Activated CD4-positive, alpha-beta memory T cell treated with anti-CD3 and anti-CD28 coated beads, Interleukin-2, amount 10 ng/mL, durations not matched to agents 7 days and 5 days (primary cell): ENCODE measurements around the gene ANAPC2. TPM values are rescaled to one million over a fixed set of nuclear protein-coding genes. Genes with fewer than 3 reads are reported as not detected.

ENCODE experiments used
- CTCF ChIA-PET: fragments of 350-600 bp; sonication (Branson Sonifier 250); formaldehyde crosslinking; loops from one replicate; lab custom pipeline; 2021; ENCODE audit warnings: antibody characterized with exemption, inconsistent platforms; lab: Charles Lee
- POLR2A ChIA-PET: fragments of 350-600 bp; sonication (Branson Sonifier 250); formaldehyde crosslinking; loops from one replicate; lab custom pipeline; 2021; ENCODE audit warnings: antibody characterized with exemption; lab: Charles Lee
- DNase-seq: peaks from one replicate; pipeline ENCODE4 v3.0.0-alpha.2; 2020
- H3K27ac Mint-ChIP-seq: one replicate; pipeline ENCODE4 v1.8.0; 2021; ENCODE audit warnings: mild to moderate bottlenecking, mixed read lengths
- H3K27me3 Mint-ChIP-seq: one replicate; pipeline ENCODE4 v1.8.0; 2021; ENCODE audit warnings: mixed read lengths
- H3K36me3 Mint-ChIP-seq: one replicate; pipeline ENCODE4 v1.8.0; 2021; ENCODE audit warnings: low read depth, mixed read lengths
- H3K4me1 Mint-ChIP-seq: one replicate; pipeline ENCODE4 v1.8.0; 2021; ENCODE audit warnings: mixed read lengths
- H3K4me3 Mint-ChIP-seq: one replicate; pipeline ENCODE4 v1.8.0; 2021; ENCODE audit warnings: mild to moderate bottlenecking, mixed read lengths
- H3K9me3 Mint-ChIP-seq: one replicate; pipeline ENCODE4 v1.8.0; 2021; ENCODE audit warnings: mixed read lengths
- total RNA-seq, 2 experiments: library from RNA; stranded (reverse); gene quantifications; one replicate each; pipeline ENCODE4 v1.2.3, GENCODE V29; 2021

The ANAPC2 gene
- total RNA-seq, 2 experiments from 2014 or later, result 53.3 to 57.8 TPM

DNA sequence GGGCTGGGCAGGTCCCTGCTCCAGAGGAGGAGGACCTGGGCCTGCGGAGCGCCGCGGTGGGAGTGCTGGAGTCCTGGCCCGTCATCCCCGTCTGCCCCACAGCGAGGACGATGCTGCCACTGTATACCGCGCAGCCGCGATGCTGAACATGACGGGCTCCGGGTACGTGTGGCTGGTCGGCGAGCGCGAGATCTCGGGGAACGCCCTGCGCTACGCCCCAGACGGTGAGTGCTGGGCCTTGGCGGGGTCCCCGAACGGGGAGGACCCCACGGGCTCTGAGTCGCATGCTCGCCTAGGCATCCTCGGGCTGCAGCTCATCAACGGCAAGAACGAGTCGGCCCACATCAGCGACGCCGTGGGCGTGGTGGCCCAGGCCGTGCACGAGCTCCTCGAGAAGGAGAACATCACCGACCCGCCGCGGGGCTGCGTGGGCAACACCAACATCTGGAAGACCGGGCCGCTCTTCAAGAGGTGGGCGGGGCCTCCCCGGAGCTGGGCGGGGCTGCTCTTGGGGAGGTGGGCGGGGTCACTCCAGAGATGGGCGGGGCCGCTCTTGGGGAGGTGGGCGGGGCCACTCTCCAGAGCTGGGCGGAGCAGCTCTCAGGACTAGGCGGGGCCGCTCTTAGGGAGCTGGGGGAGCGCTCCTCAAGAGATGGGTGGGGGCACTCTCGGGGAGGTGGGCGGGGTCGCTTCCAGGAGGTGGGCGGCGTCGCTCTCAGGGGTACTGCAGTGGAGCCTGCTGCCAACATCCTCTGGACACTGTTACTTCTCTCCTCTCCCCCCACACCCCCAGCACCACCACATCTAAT lies 31.6 kb downstream of the ANAPC2 start:
- Mint-ChIP-seq H3K4me1 (peaks cover 23% of the 10 kb centered on the region), H3K9me3 (no peaks in the 10 kb centered on the region), H3K27ac (no peak overlapping the region), H3K27me3 (peaks cover 25% of the 10 kb centered on the region), H3K4me3 (peak overlapping the region; percentile 51), H3K36me3 (no peaks in the 10 kb centered on the region)
- DNase-seq, result peak; percentile 67
- CTCF ChIA-PET, result interaction anchor here (0.7 kb wide), 2 partner anchors 85 to 315 kb away, joined by 3 read pairs; partner anchors contain the start of gene AJM1
- POLR2A ChIA-PET, result interaction anchor here (0.8 to 2.6 kb wide), 3 partner anchors 26 to 47 kb away, joined by 3 to 9 read pairs (median 5); no protein-coding TSS in a partner anchor

DNA sequence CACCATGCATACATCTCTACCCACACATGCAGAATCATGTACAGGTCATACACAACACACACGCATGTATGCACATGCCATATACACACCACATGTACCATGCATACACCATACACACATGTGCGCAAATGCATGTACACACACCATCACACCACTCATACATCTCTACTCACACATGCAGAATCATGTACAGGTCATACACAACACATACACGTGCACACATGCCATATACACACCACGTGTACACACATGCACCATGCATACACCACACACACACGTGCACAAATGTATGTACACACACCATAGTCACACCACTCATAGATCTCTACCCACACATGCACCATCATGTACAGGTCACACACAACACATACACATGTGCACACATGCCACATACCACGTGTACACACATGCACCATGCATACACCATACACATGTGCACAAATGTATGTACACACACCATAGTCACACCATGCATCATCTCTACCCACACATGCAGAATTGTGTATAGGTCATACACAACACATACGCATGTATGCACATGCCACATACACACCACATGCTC lies 35.4 kb downstream of the ANAPC2 start:
- no peak overlapping the region for H3K27ac Mint-ChIP-seq
- no peaks in the 10 kb centered on the region for H3K36me3 Mint-ChIP-seq
- peaks cover 15% of the 10 kb centered on the region for H3K4me1 Mint-ChIP-seq
- H3K4me3 Mint-ChIP-seq, result no peak overlapping the region
- CTCF ChIA-PET, result no interaction called here
- no peak for DNase-seq
- POLR2A ChIA-PET, result no interaction called here
- H3K27me3 Mint-ChIP-seq, result peaks cover 10% of the 10 kb centered on the region
- H3K9me3 Mint-ChIP-seq, result no peaks in the 10 kb centered on the region

DNA sequence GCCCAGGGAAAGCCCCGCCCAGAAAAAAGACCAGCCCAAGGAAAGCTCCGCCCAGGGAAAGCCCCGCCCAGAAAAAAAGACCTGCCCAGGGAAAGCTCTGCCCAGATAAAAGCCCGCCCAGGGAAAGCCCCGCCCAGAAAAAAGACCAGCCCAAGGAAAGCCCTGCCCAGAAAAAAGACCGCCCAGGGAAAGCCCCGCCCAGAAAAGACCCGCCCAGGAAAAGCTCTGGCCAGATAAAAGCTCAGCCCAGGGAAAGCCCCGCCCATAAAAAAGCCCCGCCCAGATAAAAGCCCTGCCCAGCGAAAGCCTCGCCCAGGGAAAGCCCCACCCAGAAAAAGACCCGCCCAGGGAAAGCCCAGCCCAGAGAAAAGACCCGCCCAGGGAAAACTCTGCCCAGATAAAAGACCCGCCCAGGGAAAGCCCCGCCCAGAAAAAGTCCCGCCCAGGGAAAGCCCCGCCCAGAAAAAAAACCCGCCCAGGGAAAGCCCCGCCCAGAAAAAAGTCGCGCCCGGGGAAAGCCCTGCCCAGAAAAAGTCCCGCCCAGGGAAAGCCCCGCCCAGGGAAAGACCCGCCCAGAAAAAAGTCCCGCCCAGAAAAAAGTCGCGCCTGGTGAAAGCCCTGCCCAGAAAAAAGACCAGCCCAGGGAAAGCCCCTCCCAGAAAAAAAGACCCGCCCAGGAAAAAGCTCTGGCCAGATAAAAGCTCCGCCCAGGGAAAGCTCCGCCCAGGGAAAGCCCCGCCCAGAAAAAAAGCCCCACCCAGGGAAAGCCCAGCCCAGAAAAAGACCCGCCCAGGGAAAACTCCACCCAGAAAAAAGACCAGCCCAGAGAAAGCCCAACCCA lies 37.5 kb downstream of the ANAPC2 start:
- Mint-ChIP-seq H3K4me3 (no peak overlapping the region), H3K27ac (no peak overlapping the region), H3K9me3 (no peaks in the 10 kb centered on the region), H3K4me1 (peaks cover 3% of the 10 kb centered on the region), H3K27me3 (peaks cover 4% of the 10 kb centered on the region), H3K36me3 (no peaks in the 10 kb centered on the region)
- CTCF ChIA-PET, result interaction anchor here (1.5 kb wide), 1 partner anchor 83 kb away, joined by 3 read pairs; no protein-coding TSS in a partner anchor
- peak; percentile 61 for DNase-seq
- POLR2A ChIA-PET, result interaction anchor here (0.7 to 1.3 kb wide), 3 partner anchors 20 to 359 kb away, joined by 3 to 4 read pairs (median 3); partner anchors contain the start of genes NDOR1 and TMEM203

DNA sequence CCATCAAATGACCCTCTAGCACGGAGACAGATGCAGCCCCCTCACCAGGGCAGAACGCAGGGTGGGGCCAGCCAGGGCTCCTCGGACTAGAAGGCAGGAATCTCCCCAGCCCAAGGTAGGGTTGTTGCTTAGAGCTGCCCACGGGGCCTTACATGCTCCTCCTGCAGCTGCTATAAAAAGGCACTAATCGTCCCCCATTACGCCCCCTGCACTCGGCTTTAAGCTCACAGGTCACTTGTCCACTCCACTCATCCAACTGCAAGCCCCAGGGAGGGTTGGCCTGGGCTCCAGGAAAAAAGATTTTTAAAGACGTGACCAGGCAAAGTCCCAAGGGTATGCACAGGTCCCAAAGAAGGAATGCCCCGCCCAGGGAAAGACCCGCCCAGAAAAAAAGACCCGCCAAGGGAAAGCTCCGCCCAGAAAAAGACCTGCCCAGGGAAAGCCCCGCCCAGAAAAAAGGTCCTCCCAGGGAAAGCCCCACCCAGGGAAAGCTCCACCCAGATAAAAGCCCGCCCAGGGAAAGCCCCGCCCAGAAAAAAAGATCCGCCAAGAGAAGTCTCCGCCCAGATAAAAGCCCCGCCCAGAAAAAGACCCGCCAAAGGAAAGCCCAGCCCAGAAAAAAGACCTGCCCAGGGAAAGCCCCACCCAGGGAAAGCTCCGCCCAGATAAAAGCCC lies 38.3 kb downstream of the ANAPC2 start:
- Mint-ChIP-seq H3K27me3 (peaks cover under 1% of the 10 kb centered on the region), H3K4me1 (peaks cover 3% of the 10 kb centered on the region), H3K36me3 (no peaks in the 10 kb centered on the region), H3K27ac (no peak overlapping the region), H3K9me3 (no peaks in the 10 kb centered on the region), H3K4me3 (no peak overlapping the region)
- POLR2A ChIA-PET, result interaction anchor here (1.3 kb wide), 1 partner anchor 55 kb away, joined by 4 read pairs; the partner anchor contains the start of genes NDOR1 and TMEM203
- no peak for DNase-seq
- CTCF ChIA-PET, result interaction anchor here (1.5 kb wide), 1 partner anchor 82 kb away, joined by 3 read pairs; no protein-coding TSS in a partner anchor

DNA sequence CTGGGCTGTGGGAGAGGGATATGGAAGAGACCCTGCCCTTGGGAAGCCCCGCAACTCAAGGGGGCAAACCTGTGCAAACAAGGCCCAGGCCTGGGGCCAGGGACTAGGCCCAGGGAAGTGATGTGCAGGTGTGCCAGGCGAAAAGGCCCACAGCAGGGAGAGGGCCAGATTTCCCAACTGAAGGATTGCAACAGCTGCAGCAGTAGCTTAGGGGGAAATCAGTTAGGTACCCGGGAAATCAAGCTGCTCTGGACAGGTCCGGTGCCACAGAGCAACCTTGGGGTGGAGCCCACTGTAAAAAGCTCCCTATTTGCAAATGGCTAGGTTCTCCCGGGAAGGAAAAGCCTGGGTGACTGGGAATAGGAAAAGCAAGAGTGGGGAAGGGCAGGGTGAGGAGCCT lies 39.0 kb downstream of the ANAPC2 start:
- ChIA-PET CTCF (no interaction called here), POLR2A (interaction anchor here (1.0 kb wide), 1 partner anchor 93 kb away, joined by 3 read pairs; no protein-coding TSS in a partner anchor)
- H3K27ac Mint-ChIP-seq, result no peak overlapping the region
- H3K9me3 Mint-ChIP-seq, result no peaks in the 10 kb centered on the region
- H3K27me3 Mint-ChIP-seq, result no peaks in the 10 kb centered on the region
- H3K36me3 Mint-ChIP-seq, result no peaks in the 10 kb centered on the region
- H3K4me3 Mint-ChIP-seq, result no peak overlapping the region
- DNase-seq, result no peak
- H3K4me1 Mint-ChIP-seq, result peaks cover 3% of the 10 kb centered on the region

DNA sequence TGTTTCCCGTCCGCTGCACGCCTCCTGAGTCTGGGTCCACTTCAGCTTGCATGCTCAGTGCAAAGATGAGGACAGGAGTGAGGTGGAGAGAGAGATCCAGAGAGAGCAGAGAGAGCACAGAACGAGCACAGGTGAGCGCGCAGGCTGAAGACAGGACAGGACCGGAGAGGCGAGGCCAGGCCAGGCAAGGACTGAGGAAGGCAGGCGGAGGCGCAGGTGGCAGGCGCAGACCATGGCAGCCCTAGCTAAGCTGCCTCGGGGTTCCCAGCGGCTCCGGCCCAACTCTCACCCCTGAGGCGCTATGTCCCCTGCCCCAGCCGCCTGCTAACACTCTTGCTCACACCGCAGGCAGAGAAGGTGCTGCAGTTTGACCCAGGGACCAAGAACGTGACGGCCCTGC lies 39.7 kb downstream of the ANAPC2 start:
- H3K4me1 Mint-ChIP-seq, result peaks cover 3% of the 10 kb centered on the region
- no peak overlapping the region for H3K27ac Mint-ChIP-seq
- ChIA-PET POLR2A (interaction anchor here (1.0 kb wide), 1 partner anchor 93 kb away, joined by 3 read pairs; no protein-coding TSS in a partner anchor), CTCF (no interaction called here)
- no peaks in the 10 kb centered on the region for H3K27me3 Mint-ChIP-seq
- H3K4me3 Mint-ChIP-seq, result no peak overlapping the region
- H3K36me3 Mint-ChIP-seq, result no peaks in the 10 kb centered on the region
- H3K9me3 Mint-ChIP-seq, result no peaks in the 10 kb centered on the region
- no peak for DNase-seq

DNA sequence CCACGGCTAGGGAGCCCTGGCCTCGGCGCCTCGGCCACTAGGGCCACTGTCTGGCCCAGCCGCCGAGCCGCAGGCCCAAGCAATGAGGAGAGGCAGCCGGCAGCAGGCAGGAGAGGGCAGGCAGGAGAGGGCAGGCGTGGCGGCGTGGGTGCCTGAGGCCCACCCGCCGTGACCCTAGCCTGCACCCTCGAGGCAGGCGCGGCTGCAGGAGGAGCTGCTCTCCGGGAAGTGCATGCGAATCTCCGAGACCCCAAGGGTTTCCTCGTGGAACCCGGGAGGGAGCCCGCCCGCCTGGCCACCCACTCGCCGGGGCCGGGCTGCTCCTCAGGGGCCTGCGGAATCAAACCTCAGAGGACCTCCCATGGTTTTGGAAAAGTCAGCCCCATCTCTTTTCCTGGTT lies 40.1 kb downstream of the ANAPC2 start:
- ChIA-PET POLR2A (no interaction called here), CTCF (no interaction called here)
- Mint-ChIP-seq H3K9me3 (no peaks in the 10 kb centered on the region), H3K27me3 (no peaks in the 10 kb centered on the region), H3K36me3 (no peaks in the 10 kb centered on the region), H3K27ac (no peak overlapping the region), H3K4me1 (peaks cover 3% of the 10 kb centered on the region), H3K4me3 (no peak overlapping the region)
- DNase-seq, result no peak

DNA sequence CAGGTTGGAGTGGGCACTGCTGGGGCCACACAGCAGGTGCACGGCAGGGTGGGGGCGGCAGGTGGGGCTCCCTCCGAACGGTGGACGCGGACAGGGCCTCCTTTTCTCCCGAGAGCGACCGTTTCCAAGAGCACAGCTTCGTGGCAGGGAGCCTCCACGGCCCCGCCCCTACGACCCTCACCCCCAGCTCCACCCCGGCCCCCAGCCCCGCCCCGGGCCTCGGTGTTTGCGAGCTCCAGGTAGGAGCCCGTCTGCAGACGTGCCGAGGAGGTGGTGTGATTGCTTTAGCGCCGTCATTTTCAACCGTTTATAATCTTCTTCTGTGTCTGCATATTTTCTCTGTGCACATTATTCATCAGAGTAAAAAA lies 40.6 kb downstream of the ANAPC2 start:
- no peak overlapping the region for H3K4me3 Mint-ChIP-seq
- H3K9me3 Mint-ChIP-seq, result no peaks in the 10 kb centered on the region
- peaks cover 3% of the 10 kb centered on the region for H3K4me1 Mint-ChIP-seq
- DNase-seq, result no peak
- H3K36me3 Mint-ChIP-seq, result no peaks in the 10 kb centered on the region
- H3K27me3 Mint-ChIP-seq, result no peaks in the 10 kb centered on the region
- ChIA-PET POLR2A (no interaction called here), CTCF (no interaction called here)
- no peak overlapping the region for H3K27ac Mint-ChIP-seq

DNA sequence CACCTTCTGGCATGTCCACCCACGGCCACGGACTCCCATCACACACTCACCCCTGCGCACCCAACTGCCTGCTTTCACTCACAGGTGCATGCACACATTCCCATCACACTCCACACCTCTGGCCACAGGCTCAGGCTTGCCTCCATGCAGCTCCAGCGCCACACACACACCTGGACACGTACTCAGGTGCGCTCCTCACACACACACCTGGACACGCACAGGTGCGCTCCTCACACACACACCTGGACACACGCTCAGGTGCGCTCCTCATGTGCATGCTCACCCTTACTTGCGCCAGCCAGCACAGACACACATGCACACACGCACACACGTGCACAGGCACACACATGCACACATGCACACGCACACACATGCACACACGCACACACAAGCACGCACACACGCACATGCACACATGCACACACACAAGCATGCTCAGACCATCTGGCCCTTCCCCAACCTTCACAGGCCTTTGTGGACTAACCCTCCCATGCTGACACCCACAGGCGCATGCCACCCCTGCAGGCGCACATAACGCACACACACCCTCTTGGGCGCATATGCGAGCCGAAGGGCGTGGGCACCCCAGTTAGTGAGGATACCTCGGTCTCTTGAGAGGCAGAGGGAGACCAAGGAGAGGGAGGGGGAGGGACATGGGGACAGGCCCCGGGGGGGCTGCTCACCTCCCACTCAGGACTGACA lies 41.1 kb downstream of the ANAPC2 start:
- Mint-ChIP-seq H3K27me3 (peaks cover 3% of the 10 kb centered on the region), H3K4me3 (no peak overlapping the region), H3K9me3 (no peaks in the 10 kb centered on the region), H3K27ac (no peak overlapping the region), H3K4me1 (peaks cover 3% of the 10 kb centered on the region), H3K36me3 (no peaks in the 10 kb centered on the region)
- POLR2A ChIA-PET, result no interaction called here
- CTCF ChIA-PET, result no interaction called here
- no peak for DNase-seq

DNA sequence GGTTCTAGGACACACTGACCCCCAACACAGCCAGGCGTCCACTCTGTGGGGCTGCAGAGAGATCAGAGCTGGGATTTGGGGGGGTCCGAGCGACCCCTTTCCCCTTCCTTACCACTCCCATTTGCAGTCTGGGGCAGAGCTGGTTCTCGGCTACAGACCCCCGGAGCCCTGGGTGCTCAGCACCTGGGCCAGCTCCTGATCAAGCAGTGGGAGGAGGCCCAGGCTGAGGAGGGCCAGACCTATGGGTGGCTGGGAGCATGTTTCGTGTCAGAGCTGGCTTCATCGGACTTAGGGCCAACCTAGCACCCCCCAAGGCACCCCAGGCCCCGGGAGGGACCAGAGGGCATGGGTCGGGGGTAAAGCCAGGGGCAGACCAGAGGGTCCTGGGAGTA lies 41.8 kb downstream of the ANAPC2 start:
- no peak overlapping the region for H3K27ac Mint-ChIP-seq
- H3K9me3 Mint-ChIP-seq, result no peaks in the 10 kb centered on the region
- DNase-seq, result no peak
- no peak overlapping the region for H3K4me3 Mint-ChIP-seq
- H3K27me3 Mint-ChIP-seq, result peaks cover 7% of the 10 kb centered on the region
- POLR2A ChIA-PET, result no interaction called here
- H3K4me1 Mint-ChIP-seq, result peaks cover 3% of the 10 kb centered on the region
- no peaks in the 10 kb centered on the region for H3K36me3 Mint-ChIP-seq
- CTCF ChIA-PET, result no interaction called here

DNA sequence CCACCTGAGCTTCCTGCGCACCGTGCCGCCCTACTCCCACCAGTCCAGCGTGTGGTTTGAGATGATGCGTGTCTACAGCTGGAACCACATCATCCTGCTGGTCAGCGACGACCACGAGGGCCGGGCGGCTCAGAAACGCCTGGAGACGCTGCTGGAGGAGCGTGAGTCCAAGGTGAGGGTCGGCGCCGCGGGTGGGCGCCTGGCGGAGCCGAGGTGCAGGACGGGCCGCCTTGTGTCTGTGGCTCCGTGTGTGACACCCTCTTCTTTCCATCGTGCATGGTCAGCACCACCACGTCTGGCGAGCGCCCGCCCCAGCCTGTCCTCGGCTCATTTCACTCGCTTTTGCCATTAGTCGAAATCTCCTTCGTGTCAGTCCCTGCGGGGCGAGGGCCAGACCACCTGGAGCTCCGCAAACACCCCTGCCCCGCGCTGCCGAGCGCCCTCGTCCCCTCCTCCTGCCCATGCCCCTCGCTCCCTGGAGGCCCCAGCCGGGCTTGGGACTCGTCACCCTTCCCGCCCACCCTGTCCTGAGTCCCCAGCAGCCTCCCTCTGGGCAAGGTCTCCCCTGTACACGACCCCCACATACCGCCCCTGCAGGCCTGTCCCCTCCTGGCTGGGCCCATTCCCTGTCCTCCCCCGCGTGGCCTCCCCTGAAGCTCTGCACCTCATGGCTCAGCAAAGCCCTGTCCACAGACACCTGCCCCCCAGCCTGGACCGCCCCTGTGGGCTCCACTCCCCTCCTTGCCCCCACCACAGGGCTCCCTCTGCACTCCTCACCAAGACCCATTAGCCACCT lies 42.4 kb downstream of the ANAPC2 start:
- ChIA-PET POLR2A (no interaction called here), CTCF (no interaction called here)
- DNase-seq, result no peak
- Mint-ChIP-seq H3K4me3 (no peak overlapping the region), H3K4me1 (peaks cover 3% of the 10 kb centered on the region), H3K27me3 (peaks cover 9% of the 10 kb centered on the region), H3K9me3 (no peaks in the 10 kb centered on the region), H3K36me3 (no peaks in the 10 kb centered on the region), H3K27ac (no peak overlapping the region)
